T-helper 2 cell treated with Interferon-gamma antibody and Interleukin-4, amounts not matched to agents 5 μg/mL and 100 μg/mL, for 36 hours (primary cell): ENCODE data around the gene NUDT2.
"Not testable (repeated sequence)": the region's sequence is repeated elsewhere in the genome, so short reads cannot be mapped to it uniquely, and the experiment has no call there.

Experiments used
- DNase-seq: peaks from one replicate; pipeline ENCODE4 v3.0.0; 2021; ENCODE audit warnings: low spot score
- H3K27ac Mint-ChIP-seq: one replicate; pipeline ENCODE4 v1.8.0; 2021; ENCODE audit warnings: mild to moderate bottlenecking, mixed read lengths
- H3K27me3 Mint-ChIP-seq: one replicate; pipeline ENCODE4 v1.8.0; 2021; ENCODE audit warnings: low read depth, mixed read lengths
- H3K36me3 Mint-ChIP-seq: one replicate; pipeline ENCODE4 v1.8.0; 2021; ENCODE audit warnings: low read depth, mixed read lengths
- H3K4me1 Mint-ChIP-seq: one replicate; pipeline ENCODE4 v1.8.0; 2021; ENCODE audit warnings: low read depth, mixed read lengths
- H3K4me3 Mint-ChIP-seq: one replicate; pipeline ENCODE4 v1.8.0; 2022; ENCODE audit warnings: mild to moderate bottlenecking, moderate library complexity, mixed read lengths
- H3K9me3 Mint-ChIP-seq: one replicate; pipeline ENCODE4 v1.8.0; 2021; ENCODE audit warnings: mixed read lengths

The NUDT2 gene

GRCh38 chr9:34328987-34329832, at the start of gene NUDT2, which contains the start of gene KIF24:
Gene NUDT2 (plus strand): TSS chr9:34329569. CDS start chr9:34339040, 9,471 bp downstream.
Gene KIF24 (minus strand): TSS chr9:34329268. CDS start chr9:34311346, 17,922 bp downstream.
- Mint-ChIP-seq H3K4me3 (peak within 1 kb of the TSS; percentile 97), H3K36me3 (no peaks in the 10 kb centered on the region), H3K9me3 (no peaks in the 10 kb centered on the region), H3K27me3 (no peaks in the 10 kb centered on the region), H3K27ac (peak within 1 kb of the TSS; percentile 99), H3K4me1 (peaks cover 26% of the 10 kb centered on the region)
- DNase-seq = peak; percentile 98

GRCh38 chr9:34282096-34282495, 47.3 kb upstream of the NUDT2 start:
- Mint-ChIP-seq H3K4me1 (peaks cover 5% of the 10 kb centered on the region), H3K9me3 (no peaks in the 10 kb centered on the region), H3K36me3 (peaks cover 19% of the 10 kb centered on the region), H3K4me3 (no peak overlapping the region), H3K27me3 (no peaks in the 10 kb centered on the region), H3K27ac (no peak overlapping the region)
- DNase-seq = no peak

GRCh38 chr9:34289159-34289558, 40.2 kb upstream of the NUDT2 start:
- Mint-ChIP-seq H3K36me3 (peaks cover 13% of the 10 kb centered on the region), H3K4me1 (no peaks in the 10 kb centered on the region), H3K27me3 (no peaks in the 10 kb centered on the region), H3K27ac (no peak overlapping the region), H3K4me3 (no peak overlapping the region), H3K9me3 (no peaks in the 10 kb centered on the region)
- no peak for DNase-seq

- H3K36me3 Mint-ChIP-seq = peaks cover 9% of the 10 kb centered on the region
- no peak for DNase-seq
- H3K4me1 Mint-ChIP-seq = no peaks in the 10 kb centered on the region
- H3K27me3 Mint-ChIP-seq = no peaks in the 10 kb centered on the region
- H3K27ac Mint-ChIP-seq = no peak overlapping the region
- H3K4me3 Mint-ChIP-seq = no peak overlapping the region
- no peaks in the 10 kb centered on the region for H3K9me3 Mint-ChIP-seq
Observed at GRCh38 chr9:34291023-34291422, 38.3 kb upstream of the NUDT2 start.

GRCh38 chr9:34291423-34291822, 37.9 kb upstream of the NUDT2 start:
- no peaks in the 10 kb centered on the region for H3K4me1 Mint-ChIP-seq
- H3K4me3 Mint-ChIP-seq = no peak overlapping the region
- H3K9me3 Mint-ChIP-seq = no peaks in the 10 kb centered on the region
- peaks cover 6% of the 10 kb centered on the region for H3K36me3 Mint-ChIP-seq
- no peaks in the 10 kb centered on the region for H3K27me3 Mint-ChIP-seq
- H3K27ac Mint-ChIP-seq = no peak overlapping the region
- DNase-seq = no peak

GRCh38 chr9:34292552-34292951, 36.8 kb upstream of the NUDT2 start:
- Mint-ChIP-seq H3K27ac (no peak overlapping the region), H3K4me1 (no peaks in the 10 kb centered on the region), H3K27me3 (no peaks in the 10 kb centered on the region), H3K4me3 (no peak overlapping the region), H3K36me3 (no peaks in the 10 kb centered on the region), H3K9me3 (no peaks in the 10 kb centered on the region)
- DNase-seq = no peak

- H3K27ac Mint-ChIP-seq, H3K27me3 Mint-ChIP-seq, H3K4me3 Mint-ChIP-seq, H3K4me1 Mint-ChIP-seq, H3K36me3 Mint-ChIP-seq, H3K9me3 Mint-ChIP-seq, DNase-seq: not testable (repeated sequence)
Observed at GRCh38 chr9:34301064-34301463, 28.3 kb upstream of the NUDT2 start.

- not testable (repeated sequence) for H3K27ac Mint-ChIP-seq, H3K36me3 Mint-ChIP-seq, DNase-seq, H3K27me3 Mint-ChIP-seq, H3K4me3 Mint-ChIP-seq, H3K9me3 Mint-ChIP-seq, H3K4me1 Mint-ChIP-seq
Observed at GRCh38 chr9:34308316-34308715, 21.1 kb upstream of the NUDT2 start.

- Mint-ChIP-seq H3K9me3 (no peaks in the 10 kb centered on the region), H3K4me3 (no peak overlapping the region), H3K27ac (no peak overlapping the region), H3K4me1 (peaks cover 2% of the 10 kb centered on the region), H3K36me3 (peaks cover 3% of the 10 kb centered on the region), H3K27me3 (no peaks in the 10 kb centered on the region)
- no peak for DNase-seq
Observed at GRCh38 chr9:34310215-34310614, 19.2 kb upstream of the NUDT2 start.

- peaks cover 2% of the 10 kb centered on the region for H3K4me1 Mint-ChIP-seq
- no peak for DNase-seq
- no peaks in the 10 kb centered on the region for H3K27me3 Mint-ChIP-seq
- H3K27ac Mint-ChIP-seq = no peak overlapping the region
- peaks cover 2% of the 10 kb centered on the region for H3K36me3 Mint-ChIP-seq
- H3K4me3 Mint-ChIP-seq = no peak overlapping the region
- no peaks in the 10 kb centered on the region for H3K9me3 Mint-ChIP-seq
Observed at GRCh38 chr9:34311499-34312185, 17.7 kb upstream of the NUDT2 start.

- Mint-ChIP-seq H3K27me3 (no peaks in the 10 kb centered on the region), H3K9me3 (no peaks in the 10 kb centered on the region), H3K4me1 (no peaks in the 10 kb centered on the region), H3K27ac (no peak overlapping the region), H3K4me3 (no peak overlapping the region), H3K36me3 (peaks cover 2% of the 10 kb centered on the region)
- no peak for DNase-seq
Observed at GRCh38 chr9:34317436-34317835, 11.9 kb upstream of the NUDT2 start.

- H3K27me3 Mint-ChIP-seq = no peaks in the 10 kb centered on the region
- H3K9me3 Mint-ChIP-seq = no peaks in the 10 kb centered on the region
- no peak for DNase-seq
- no peaks in the 10 kb centered on the region for H3K36me3 Mint-ChIP-seq
- H3K4me3 Mint-ChIP-seq = no peak overlapping the region
- H3K4me1 Mint-ChIP-seq = no peaks in the 10 kb centered on the region
- H3K27ac Mint-ChIP-seq = no peak overlapping the region
Observed at GRCh38 chr9:34318163-34318790, 11.1 kb upstream of the NUDT2 start.

- Mint-ChIP-seq H3K36me3 (no peaks in the 10 kb centered on the region), H3K27ac (no peak overlapping the region), H3K9me3 (no peaks in the 10 kb centered on the region), H3K27me3 (no peaks in the 10 kb centered on the region), H3K4me3 (no peak overlapping the region), H3K4me1 (peaks cover 8% of the 10 kb centered on the region)
- DNase-seq = no peak
Observed at GRCh38 chr9:34321451-34321850, 7.9 kb upstream of the NUDT2 start.

GRCh38 chr9:34322899-34323591, 6.3 kb upstream of the NUDT2 start:
- DNase-seq = no peak
- H3K36me3 Mint-ChIP-seq = no peaks in the 10 kb centered on the region
- H3K27me3 Mint-ChIP-seq = no peaks in the 10 kb centered on the region
- no peak overlapping the region for H3K27ac Mint-ChIP-seq
- peaks cover 15% of the 10 kb centered on the region for H3K4me1 Mint-ChIP-seq
- no peak overlapping the region for H3K4me3 Mint-ChIP-seq
- no peaks in the 10 kb centered on the region for H3K9me3 Mint-ChIP-seq
